DMS 273 (cell line): ENCODE data around the gene CD300A.

Source experiments
- DNase-seq: peaks from one replicate; lab custom pipeline; 2025; ENCODE audit not compliant: unreplicated experiment; lab: John Stamatoyannopoulos, UW

CD300A gene

DNA sequence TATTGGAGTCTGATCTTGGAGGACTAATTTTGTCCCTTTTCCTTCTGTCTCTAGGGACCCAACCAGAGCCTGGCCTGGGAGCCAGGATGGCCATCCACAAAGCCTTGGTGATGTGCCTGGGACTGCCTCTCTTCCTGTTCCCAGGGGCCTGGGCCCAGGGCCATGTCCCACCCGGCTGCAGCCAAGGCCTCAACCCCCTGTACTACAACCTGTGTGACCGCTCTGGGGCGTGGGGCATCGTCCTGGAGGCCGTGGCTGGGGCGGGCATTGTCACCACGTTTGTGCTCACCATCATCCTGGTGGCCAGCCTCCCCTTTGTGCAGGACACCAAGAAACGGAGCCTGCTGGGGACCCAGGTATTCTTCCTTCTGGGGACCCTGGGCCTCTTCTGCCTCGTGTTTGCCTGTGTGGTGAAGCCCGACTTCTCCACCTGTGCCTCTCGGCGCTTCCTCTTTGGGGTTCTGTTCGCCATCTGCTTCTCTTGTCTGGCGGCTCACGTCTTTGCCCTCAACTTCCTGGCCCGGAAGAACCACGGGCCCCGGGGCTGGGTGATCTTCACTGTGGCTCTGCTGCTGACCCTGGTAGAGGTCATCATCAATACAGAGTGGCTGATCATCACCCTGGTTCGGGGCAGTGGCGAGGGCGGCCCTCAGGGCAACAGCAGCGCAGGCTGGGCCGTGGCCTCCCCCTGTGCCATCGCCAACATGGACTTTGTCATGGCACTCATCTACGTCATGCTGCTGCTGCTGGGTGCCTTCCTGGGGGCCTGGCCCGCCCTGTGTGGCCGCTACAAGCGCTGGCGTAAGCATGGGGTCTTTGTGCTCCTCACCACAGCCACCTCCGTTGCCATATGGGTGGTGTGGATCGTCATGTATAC lies 26.5 kb upstream of the CD300A start:
- no peak for DNase-seq

DNA sequence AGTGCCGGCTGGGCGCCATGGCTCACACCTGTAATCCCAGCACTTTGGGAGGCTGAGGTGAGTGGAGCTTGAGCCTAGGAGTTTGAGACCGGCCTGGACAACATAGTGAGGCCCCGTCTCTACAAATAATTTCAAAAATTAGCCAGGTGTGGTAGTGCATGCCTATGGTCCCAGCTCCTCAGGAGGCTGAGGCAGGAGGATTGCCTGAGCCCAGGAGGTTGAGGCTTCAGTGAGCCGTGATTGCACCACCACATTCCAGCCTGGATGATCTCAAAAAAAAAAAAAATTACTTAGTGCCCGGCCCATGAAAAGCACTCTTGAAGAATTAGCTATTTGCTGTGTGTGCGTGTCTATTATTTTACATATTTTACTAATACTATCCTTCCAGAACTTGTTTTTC lies 24.9 kb upstream of the CD300A start:
- no peak for DNase-seq

DNA sequence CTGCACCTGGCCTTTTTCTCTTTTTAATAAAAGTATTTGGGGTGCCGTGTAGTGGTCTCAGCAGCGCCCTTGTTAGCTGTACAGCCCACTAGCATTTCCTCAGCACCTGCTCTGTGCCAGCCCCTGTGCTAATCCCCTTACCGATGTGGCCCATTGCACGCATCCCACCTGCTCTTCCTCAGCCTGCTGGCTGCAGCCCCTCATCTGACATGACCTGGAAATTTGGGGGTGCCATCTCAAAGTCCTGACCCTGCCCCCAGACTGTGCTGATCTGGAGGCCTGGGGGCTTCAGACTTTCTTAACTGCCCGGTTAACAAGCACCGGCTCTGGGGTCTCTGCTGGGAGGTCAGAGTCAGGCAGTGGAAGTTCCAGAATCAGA lies 24.2 kb upstream of the CD300A start:
- DNase-seq = no peak

DNA sequence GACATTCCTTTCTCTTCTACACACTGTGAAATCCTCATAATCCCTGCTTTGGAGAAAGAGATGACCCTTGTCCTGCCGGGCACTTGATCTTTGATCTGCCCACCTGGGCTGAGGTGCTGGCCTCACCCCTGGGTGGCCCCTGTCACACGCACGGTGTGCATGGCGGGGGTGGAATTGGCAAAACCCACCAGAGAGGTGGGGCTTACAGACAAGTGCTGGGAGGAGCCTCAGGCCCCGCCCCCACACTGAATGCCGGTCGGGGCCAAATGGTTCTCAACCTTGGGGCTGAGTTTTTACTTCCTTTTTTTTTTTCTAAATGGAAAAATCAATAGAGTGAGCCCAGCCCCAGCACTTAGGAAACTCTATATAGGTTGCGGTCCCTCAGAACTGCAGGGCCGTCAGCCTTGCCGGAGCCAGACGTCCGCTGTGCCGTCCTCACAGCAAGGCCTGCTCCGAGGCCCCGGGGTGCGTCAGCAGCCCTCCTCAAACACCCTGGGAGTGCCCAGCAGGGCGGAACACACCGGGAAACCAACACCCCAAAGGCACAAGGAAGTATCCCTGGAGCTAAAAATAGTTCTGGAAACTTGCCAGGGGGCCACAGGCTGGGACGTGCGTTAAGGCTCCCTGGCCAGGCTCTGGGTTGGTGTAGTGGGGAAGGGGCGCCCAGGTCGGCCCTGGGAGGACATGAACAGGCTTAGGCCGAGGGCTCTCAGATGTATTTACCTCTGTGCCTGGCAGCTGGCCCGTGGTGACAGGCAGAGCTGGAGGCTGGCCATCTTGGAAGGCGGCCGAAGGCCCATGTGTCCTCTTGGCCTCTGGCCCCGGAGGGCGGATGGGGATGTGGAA lies 23.5 kb upstream of the CD300A start:
- DNase-seq = peak; percentile 84

DNA sequence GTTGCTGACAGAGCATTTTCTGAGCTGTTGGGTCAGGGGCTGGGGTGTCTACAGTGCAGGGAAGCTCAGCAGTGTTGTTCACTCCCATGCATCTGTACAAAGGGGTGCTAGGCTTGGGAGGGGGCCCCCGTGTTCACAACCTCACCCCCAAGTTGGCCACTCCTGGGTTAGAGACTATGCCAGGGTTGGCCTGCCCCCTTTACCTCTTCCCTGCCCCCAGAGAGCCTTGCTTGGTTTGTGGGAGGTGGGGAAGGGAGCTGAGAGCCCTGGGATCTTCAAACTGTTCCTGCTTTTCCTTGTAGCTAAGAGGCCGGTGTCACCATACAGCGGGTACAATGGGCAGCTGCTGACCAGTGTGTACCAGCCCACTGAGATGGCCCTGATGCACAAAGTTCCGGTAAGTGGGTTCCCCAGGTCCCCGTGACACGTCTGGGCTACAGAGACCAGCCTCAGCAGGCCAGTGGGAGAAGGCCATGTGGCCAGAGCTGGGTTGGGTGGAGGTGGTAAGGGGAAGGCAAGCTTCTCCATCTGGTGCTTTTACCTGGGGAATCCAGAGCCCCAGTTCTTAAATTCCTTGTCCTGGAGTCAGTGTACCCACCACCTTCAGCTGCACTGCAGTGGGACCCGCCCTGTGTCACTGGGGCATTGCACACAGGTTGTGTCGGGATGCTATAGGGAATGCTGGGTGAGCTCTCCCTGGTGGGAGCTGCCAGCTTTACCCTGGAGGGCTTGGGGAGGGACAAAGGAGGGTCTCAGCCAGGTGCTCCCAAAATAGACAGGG lies 22.7 kb upstream of the CD300A start:
- DNase-seq = peak; percentile 51

DNA sequence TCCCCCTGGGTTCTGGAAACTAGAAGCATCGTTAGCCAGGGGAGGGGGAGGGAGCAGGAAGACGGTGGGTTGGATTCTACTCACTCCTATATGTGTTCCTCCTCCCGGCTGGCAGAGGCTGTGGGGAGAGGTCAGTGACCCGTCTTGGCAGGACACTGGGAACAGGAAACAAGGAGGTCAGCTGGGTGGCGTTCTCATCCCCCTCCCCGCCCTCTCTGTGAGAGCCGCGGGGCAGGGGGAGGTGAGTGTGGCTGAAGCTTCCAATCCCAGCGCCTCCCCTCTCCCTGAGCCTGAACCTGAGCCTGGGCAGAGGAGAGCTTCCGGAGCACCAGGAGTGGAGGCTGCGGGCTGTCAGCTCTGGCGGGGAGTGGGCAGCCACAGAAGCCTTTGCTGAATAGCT lies 22.0 kb upstream of the CD300A start:
- DNase-seq = no peak

DNA sequence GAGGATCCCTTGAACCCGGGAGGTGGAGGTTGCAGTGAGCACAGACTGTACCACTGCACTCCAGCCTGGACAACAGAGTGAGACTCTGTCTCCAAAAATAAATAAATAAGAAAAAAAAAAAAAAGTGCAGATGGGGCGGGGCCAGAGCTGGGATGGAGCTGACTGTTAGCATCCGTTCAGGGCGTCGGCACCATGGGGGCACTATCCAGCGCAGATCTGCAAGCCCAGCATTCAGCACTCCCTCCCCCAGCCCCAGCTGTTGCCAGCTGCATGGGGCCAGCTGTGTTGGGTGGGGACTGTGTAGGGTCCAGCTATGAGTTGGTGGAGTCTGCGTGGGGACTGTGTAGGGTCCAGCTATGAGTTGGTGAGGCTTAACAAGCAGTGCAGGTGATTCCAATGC lies 21.3 kb upstream of the CD300A start:
- DNase-seq = no peak

DNA sequence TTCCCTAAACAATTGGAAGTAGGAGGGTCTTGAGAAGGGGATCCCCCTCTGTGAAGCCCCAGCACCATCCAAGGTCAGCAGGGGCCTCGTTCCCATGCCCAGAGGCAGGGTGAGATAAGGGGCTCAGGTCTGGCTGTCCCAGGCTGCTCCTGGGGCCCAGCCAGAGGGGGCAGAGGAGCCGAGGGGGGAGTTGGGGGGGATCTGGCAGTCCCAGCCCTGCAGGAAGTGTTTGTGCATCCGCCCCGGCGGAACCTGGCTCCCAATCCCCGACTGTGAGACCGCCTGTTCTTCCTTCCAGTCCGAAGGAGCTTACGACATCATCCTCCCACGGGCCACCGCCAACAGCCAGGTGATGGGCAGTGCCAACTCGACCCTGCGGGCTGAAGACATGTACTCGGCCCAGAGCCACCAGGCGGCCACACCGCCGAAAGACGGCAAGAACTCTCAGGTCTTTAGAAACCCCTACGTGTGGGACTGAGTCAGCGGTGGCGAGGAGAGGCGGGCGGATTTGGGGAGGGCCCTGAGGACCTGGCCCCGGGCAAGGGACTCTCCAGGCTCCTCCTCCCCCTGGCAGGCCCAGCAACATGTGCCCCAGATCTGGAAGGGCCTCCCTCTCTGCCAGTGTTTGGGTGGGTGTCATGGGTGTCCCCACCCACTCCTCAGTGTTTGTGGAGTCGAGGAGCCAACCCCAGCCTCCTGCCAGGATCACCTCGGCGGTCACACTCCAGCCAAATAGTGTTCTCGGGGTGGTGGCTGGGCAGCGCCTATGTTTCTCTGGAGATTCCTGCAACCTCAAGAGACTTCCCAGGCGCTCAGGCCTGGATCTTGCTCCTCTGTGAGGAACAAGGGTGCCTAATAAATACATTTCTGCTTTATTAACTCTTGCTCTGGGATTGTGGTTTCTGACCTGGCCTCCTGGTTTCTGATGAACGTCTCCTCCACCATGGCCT lies 19.6 kb upstream of the CD300A start:
- DNase-seq = no peak

DNA sequence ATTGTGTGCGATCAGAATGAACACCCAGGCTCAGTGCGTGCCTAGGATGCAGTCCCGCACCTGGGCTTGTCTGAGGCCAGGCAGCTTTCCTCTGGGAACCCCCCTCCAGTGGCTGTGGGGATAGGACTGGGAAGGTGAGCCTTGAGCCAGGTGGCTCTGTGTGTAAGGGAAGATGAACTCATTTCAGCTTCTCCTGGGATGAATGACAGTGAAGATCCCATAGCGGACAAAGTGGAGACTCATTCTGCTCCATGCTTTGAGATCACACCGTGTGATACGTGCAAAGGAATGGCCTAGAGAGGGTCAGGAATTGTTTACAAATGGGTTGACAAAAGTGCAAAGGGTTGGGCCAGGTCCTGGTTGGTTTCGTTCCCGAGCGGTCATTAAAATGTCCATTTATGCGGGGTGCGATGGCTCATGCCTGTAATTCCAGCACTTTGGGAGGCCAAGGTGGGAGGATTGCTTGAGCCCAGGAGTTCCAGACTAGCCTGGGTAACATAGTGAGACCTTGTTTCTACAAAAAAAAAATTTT lies 18.7 kb upstream of the CD300A start:
- DNase-seq = no peak

DNA sequence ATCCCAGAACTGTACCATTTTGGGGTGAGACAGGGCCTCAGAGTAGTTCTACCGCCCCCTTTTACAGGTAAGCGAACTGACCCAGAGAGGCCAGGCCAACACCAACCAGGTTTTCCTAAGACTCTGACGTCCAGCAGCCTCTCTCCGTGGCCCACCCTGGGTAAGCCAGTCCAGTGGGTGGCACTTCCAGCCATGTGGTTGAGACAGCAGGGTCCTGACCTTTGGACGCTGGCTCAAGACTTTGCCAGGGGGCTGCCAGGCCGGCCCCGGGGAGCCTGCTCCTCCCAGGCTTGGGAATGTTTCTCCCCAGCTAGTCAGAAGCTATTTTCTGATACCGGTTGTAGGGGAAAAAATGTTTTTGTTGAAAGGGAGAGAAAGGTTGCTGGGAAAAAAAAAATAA lies 17.7 kb upstream of the CD300A start:
- DNase-seq = no peak

DNA sequence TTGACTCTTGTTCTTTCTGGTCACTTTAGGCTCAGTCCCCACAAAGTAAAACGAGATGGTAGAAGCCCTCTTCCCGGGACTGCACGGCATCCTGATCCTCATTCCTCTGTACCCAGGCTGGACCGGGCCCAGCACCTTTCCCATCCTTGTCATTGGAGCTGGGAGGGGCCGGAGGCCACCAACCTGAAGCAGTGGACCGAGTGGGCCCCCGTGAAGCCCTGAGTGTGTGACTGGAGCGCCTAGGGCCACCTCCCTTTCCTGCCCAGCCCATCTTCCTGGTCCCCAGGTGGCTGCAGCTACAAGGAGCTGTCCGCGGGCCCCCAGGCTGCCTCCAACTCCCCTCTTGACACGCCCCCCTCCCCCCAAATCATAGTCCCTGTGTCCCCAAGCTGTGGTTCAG lies 17.1 kb upstream of the CD300A start:
- DNase-seq = no peak

DNA sequence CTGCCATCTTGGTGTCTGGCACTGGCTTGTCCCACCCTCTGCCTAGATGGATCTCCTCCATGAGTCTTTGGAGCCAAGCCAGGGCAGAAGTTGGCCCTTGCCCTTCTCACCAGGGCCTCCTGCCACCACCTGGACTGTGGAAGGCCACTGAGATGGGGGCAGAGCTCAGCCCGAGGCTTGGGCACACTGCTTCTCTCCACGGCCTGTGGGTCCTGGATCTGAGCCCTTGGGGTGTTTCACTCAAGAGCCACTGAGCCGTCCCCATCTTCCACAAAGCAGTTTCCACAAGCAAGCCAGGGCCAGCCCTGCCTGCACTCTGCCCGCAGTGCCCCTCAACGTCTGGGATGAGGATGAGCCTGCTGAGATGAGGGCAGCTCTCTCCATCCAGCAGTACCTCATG lies 16.7 kb upstream of the CD300A start:
- DNase-seq = no peak

DNA sequence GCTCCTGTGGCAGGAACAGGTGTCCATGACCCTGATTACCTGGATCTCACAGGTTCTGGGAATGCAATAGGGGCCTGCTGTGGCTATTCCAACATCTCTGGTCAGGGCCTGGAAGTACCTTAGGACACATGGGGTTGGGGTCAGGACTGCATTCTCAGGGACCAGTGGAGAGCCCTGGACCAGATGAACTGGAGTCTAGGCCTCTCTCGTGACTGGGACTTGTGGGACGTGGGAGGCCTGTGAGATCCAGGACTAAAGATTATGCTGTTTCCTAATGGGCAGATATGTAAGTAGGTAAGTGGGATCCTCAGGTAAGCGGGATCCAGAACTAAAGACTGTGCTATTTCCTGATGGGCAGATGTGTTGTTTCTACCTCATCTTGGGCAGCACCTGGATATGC lies 16.2 kb upstream of the CD300A start:
- no peak for DNase-seq

DNA sequence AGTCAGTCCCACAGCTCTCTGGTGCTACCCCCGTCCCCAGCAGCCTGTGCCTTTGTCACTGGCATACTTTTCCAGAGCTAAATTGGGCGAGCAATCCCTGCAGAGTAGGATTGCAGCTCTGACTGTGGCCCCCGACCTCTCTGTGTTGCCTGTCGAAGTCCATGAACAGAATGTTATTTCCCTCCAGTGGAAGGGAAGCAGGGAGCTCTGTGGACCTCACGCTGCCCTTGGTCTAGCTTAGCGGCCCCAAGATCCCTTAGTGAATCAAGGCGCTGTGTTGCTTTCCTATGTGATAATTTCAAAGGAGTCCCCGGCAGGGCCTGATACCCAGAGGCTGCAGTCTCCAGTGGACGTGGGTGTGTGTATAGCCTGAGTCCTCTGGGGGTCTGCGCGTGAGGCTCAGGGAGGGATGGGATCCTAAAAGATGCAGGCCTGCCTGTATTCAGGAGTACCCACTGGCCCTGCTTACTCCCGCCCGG lies 15.5 kb upstream of the CD300A start:
- DNase-seq = no peak

DNA sequence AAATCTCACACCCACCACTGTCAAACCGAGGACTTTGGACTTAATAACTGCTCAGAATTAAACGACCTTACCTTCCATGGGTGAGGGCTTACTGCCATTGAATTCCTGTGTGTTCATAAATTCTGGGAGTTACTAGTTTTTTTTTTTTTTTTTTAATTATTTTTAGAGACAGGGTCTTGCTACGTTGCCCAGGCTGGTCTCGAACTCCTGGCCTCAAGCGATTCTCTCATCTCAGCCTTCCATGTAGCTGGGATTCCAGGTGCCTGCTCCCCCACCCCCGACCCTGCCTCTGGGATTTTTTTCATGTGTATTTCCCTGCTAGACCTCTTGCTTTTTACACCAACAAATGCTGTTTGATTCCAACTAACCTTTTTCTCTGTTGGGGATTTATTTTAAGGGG lies 14.9 kb upstream of the CD300A start:
- DNase-seq = no peak

DNA sequence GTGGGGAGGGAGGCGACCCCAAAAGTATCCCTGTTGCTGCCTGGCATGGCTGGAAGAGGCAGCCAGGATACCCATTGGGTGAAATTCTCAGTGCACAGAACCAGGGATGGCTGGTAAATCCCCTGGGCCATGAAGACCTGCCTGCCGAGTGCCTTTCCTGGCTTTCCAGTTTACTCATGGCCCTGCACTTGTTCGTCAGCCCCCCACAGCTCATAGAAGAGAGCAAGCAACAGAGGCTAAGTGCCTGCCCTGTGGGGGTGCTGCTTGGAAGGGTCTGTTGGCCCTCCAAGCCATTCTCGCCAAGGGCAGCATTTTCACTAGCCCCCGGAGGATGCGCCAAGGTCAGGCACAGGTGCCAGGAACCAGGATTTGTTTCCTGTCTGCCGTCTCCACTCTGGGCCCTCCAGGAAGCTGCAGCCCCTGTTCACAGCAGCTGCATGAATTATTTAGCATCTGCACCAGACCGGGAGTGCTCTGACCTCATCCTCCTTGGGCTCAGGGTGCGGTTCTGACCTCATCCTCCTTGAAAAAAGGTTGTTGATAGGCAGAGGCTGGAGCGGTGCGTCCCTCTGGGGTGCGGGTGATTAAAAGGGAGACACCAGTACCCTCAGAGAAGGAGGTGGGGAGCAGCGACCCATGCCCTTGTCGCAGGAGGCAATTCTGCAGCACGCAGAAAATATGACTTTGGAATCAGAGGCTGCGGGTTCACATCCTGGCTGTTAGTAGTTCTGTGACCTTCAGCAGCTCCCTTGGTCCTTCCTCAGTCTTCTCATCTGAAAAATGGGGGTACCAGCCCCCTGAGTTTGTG lies 14.2 kb upstream of the CD300A start:
- peak; percentile 95 for DNase-seq

DNA sequence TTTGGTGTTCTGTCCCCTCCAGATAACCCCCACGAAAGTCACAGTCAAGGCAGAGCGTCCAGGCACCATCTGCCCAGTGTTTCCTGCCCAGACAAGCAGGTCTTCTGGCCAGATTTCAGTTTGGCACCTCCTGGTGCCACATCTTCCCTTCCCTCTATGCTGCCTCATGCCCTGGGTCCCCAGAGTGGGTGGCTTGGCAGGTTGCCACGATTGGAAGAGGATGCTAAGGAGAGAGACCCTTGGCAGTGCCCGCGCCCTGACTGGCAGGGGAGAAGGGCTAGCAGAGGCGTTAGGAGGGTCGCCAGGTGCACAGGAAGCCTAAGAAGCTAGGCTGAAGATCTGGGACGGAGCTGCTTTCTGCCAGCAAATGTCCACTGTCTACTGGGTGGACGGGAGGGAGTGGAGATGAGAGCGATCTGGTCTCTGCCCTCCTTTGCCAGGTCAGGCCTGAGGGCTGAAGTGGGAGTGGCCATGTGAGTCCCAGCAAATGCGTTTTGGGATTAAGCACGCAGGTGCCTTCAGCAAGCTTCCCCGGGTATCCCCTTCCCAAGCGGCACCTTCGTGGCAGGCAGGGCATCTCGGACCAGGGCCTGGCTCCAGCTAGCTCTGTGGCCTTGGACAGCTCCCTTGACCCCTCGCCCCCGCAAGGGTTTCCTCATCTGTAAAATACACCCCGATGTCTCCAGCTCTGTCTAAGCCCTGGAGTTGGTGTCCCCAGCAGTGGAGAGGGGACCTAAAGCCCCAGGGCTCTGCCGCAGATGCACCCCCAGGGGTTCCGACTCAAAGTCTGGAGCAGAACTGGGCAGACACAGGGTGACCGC lies 13.4 kb upstream of the CD300A start:
- peak; percentile 82 for DNase-seq

DNA sequence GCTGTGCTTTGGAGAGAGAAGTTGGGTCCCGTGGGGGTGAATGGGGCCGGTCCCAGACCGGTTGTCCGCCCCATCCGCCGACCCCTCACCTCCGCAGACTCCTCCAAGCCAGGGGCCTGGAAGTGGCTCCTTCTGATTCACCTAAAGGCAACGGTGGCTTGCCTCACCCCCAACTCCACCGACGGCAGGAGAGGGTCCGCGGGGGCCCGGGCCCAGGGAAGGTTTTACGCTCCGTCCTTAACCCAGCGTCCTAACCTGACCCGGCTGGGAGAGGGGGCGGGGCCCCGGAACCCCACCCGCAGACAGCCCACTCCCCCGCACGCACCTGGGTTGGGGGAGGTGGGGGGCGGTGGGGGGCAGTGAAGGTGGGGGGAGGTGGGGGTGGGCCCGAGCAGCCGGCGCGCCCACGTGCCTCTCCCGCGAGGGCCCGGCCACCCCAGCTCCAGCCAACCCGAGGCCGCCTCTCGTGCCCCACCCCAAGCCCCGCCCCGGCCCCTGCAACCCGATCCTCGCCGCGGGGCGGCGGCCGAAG lies 12.7 kb upstream of the CD300A start:
- DNase-seq = no peak
